ENCODE results near the gene SEC14L3. TPM values are rescaled to one million over a fixed set of nuclear protein-coding genes. Genes with fewer than 3 reads are reported as not detected.

SEC14L3 gene
- total RNA-seq (not detected), polyA plus RNA-seq (ENCODE audit: insufficient read depth, low read depth, low replicate concordance) (not detected)
- long read RNA-seq, donor 1 = 0 reads
- long read RNA-seq, donor 2 = 0 reads
- long read RNA-seq, donor 3 = 0 reads
- long read RNA-seq, donor 4 = 0 reads
- long read RNA-seq, donor 5 = 0 reads
- long read RNA-seq, donor 6 = 0 reads
- long read RNA-seq, donor 7 = 0 reads
- long read RNA-seq, donor 8 = 0 reads
- long read RNA-seq, donor 9 = 0 reads
- long read RNA-seq, donor 10 = 0 reads

DNA sequence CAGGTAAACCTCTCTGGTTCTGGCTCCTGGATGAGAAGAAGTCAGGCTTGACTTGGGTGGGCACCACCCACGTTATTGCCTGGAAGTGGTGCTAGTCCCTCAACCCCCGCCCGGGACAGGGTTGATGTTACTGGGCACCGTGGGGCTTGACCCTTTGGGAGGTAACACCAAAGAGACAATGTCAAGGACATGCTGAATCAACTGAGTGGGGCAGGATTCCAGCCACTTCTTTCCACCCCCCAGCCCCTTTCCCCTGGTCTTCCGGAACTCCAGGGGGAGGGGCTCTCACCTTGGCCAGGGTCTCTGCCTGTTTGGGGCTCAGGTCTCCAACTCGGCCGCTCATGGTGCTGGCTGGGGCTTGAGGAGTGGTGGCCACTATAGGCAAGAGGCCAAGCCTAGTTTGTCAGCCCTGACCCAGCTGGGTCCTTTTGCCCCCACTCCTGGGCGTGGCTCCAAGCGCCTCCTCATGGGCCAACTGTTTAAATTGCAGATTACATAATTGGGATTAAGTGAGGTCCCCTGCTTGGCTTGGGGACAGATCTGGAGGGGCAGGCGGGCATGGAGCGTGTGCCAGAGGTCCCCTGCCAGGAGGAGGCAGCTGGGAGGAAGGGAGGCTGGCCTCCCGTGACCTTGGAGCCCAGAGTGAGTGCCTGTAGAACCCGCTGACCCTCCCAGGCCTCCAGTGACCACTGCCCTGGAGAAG is at the start of gene SEC14L3:
Gene SEC14L3 (minus strand): TSS at position 402 of the 703 bp plus-strand sequence. CDS start 59 bp downstream, at position 343.
- no peak for DNase-seq
- Histone ChIP-seq H3K9me3 (ENCODE audit: control insufficient read depth in 2 of 3, insufficient read depth in 1 of 3, low read length in 3 of 3) (no peaks in the 10 kb centered on the region), H3K9ac (ENCODE audit: low read length in 3 of 3) (no peak within 1 kb of the TSS), H3K36me3 (ENCODE audit: control insufficient read depth in 2 of 3, insufficient read depth in 3 of 3, low read length in 3 of 3) (no peaks in the 10 kb centered on the region), H3K4me3 (ENCODE audit: low read length in 3 of 3) (no peak within 1 kb of the TSS), H3K27ac (ENCODE audit: low read depth in 2 of 2, low read length in 2 of 2) (no peak within 1 kb of the TSS), H3K4me1 (ENCODE audit: control insufficient read depth in 2 of 3, insufficient read depth in 2 of 3, low read depth in 1 of 3, low read length in 3 of 3) (no peaks in the 10 kb centered on the region), H3K27me3 (ENCODE audit: control insufficient read depth, insufficient read depth, low read length) (no peaks in the 10 kb centered on the region)
- intact Hi-C loops (cut with DNase I) = no loop called here
- no peak for FAIRE-seq
- TF ChIP-seq, protein P1, sequence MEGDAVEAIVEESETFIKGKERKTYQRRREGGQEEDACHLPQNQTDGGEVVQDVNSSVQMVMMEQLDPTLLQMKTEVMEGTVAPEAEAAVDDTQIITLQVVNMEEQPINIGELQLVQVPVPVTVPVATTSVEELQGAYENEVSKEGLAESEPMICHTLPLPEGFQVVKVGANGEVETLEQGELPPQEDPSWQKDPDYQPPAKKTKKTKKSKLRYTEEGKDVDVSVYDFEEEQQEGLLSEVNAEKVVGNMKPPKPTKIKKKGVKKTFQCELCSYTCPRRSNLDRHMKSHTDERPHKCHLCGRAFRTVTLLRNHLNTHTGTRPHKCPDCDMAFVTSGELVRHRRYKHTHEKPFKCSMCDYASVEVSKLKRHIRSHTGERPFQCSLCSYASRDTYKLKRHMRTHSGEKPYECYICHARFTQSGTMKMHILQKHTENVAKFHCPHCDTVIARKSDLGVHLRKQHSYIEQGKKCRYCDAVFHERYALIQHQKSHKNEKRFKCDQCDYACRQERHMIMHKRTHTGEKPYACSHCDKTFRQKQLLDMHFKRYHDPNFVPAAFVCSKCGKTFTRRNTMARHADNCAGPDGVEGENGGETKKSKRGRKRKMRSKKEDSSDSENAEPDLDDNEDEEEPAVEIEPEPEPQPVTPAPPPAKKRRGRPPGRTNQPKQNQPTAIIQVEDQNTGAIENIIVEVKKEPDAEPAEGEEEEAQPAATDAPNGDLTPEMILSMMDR (IDR thresholded peaks at IDR 0.05; ENCODE audit: borderline replicate concordance, extremely low read depth, insufficient read depth) = no peak

DNA sequence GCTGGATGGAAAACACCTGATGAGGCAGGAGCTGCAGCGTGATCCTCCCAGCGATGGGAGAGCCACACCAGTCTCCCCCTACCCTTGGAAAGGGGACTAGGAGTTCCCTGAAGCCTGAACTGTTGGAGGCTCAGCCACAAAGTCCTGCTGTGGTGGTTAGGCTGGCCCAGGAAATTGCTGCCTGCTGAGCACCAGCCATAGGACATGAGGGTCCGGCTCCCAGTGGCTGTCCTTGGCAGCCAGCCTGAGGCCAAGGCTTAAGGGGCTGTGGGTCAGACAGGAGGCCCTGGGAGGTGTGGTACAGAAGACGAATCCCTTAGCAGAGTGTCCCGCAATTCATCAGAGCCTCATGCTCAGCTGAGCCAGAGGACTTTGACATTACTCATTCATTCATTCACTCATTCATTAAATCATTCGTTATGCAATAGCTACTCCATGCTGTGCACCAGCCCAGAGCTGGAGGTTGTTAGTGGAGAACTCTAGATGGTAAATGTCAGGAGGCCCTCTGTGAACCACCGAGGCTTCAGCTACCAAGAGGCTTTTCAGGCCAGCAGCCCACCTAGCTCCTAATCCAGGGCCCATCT is 48.1 kb upstream of the SEC14L3 start:
- H3K27ac ChIP-seq (ENCODE audit: low read depth in 2 of 2, low read length in 2 of 2) = no peak overlapping the region
- no peaks in the 10 kb centered on the region for H3K9me3 ChIP-seq (ENCODE audit: control insufficient read depth in 2 of 3, insufficient read depth in 1 of 3, low read length in 3 of 3)
- H3K27me3 ChIP-seq (ENCODE audit: control insufficient read depth, insufficient read depth, low read length) = no peaks in the 10 kb centered on the region
- peak in 1 of 5 donors; percentile 22 for DNase-seq
- TF ChIP-seq, protein P1 (IDR thresholded peaks at IDR 0.05; ENCODE audit: borderline replicate concordance, extremely low read depth, insufficient read depth) = no peak
- H3K9ac ChIP-seq (ENCODE audit: low read length in 3 of 3) = no peak overlapping the region
- intact Hi-C loops (cut with DNase I) = no loop called here
- no peaks in the 10 kb centered on the region for H3K4me1 ChIP-seq (ENCODE audit: control insufficient read depth in 2 of 3, insufficient read depth in 2 of 3, low read depth in 1 of 3, low read length in 3 of 3)
- no peak for FAIRE-seq
- H3K36me3 ChIP-seq (ENCODE audit: control insufficient read depth in 2 of 3, insufficient read depth in 3 of 3, low read length in 3 of 3) = no peaks in the 10 kb centered on the region
- no peak overlapping the region for H3K4me3 ChIP-seq (ENCODE audit: low read length in 3 of 3)

GRCh38 chr22:30516731-30517130 is 44.9 kb upstream of the SEC14L3 start:
- TF ChIP-seq, protein P1 (IDR thresholded peaks at IDR 0.05; ENCODE audit: borderline replicate concordance, extremely low read depth, insufficient read depth) = no peak
- H3K27me3 ChIP-seq (ENCODE audit: control insufficient read depth, insufficient read depth, low read length) = no peaks in the 10 kb centered on the region

More at GRCh38 chr22:30516731-30517130, 44.9 kb upstream of the SEC14L3 start:
- Histone ChIP-seq H3K36me3 (ENCODE audit: control insufficient read depth in 2 of 3, insufficient read depth in 3 of 3, low read length in 3 of 3) (no peaks in the 10 kb centered on the region), H3K4me1 (ENCODE audit: control insufficient read depth in 2 of 3, insufficient read depth in 2 of 3, low read depth in 1 of 3, low read length in 3 of 3) (no peaks in the 10 kb centered on the region), H3K9ac (ENCODE audit: low read length in 3 of 3) (no peak overlapping the region), H3K9me3 (ENCODE audit: control insufficient read depth in 2 of 3, insufficient read depth in 1 of 3, low read length in 3 of 3) (no peaks in the 10 kb centered on the region), H3K4me3 (ENCODE audit: low read length in 3 of 3) (no peak overlapping the region), H3K27ac (ENCODE audit: low read depth in 2 of 2, low read length in 2 of 2) (no peak overlapping the region)
- FAIRE-seq (no peak), DNase-seq (peak in 4 of 5 donors; percentile 6 to 35 (median 18))
- intact Hi-C loops (cut with DNase I) = no loop called here
